ENCODE results near the gene LYST.

LYST gene

DNA sequence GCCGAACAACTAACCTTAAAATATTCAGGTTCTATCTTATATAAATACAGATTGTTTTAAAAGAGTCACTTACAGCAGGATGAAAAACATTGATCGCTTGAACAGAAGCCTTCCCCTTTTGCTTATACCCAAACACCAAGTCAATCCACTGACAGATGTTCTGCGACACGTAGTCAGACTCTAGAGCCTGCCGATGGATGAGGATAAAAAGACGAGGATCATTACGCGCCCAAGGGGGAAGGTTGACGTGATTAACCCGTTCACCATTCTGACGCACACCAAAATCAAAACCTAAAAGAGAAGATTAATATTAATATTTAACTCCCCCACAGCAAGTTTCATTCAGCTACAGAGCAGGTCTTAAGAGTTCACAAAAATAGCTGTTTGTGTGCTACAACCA is 157.7 kb downstream of the LYST start:
- no peak for DNase-seq

DNA sequence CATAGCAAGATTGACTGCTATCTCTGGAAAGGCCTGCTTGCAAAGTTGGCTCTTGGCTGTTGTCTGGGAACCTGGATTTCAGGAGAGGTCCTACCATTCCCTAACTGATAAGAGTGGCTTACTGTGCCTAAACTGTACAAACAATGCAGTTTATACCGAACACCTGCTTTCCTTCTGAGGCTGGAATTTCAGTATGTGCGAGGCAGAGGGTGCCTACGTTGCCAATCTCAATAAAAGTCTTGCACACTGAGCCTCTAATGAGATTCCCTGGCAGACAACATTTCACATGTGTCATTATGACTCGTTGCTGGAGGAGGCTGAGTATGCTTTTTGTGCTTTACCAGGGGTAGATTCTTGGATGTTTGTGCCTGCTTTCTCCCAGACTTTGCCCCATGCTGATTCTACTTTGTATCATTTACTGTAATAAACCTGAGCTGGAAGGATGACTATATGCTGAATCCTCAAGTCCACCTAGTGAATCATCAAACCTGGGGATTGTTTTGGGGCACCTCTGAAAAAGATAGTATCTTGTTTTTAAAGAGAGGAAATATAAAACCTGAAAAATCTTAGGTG is 158.2 kb downstream of the LYST start:
- no peak for DNase-seq

DNA sequence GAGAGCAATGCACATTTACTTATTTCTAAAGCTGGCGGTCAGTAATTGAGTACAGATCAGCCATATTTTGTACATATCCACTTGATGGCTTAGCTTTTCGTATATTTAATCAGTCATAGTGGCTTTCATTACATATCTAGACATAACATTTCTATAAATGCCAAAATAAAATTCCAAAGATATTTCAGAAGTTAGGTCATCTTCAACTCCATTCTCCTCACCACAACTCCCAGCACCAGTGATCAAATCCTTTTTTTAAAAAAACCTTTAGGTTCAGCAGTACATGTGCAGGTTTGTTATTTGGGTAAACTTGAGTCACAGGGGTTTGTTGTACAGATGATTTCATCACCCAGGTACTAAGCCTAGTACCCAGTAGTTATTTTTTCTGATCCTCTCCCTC is 163.2 kb downstream of the LYST start:
- DNase-seq: no peak

DNA sequence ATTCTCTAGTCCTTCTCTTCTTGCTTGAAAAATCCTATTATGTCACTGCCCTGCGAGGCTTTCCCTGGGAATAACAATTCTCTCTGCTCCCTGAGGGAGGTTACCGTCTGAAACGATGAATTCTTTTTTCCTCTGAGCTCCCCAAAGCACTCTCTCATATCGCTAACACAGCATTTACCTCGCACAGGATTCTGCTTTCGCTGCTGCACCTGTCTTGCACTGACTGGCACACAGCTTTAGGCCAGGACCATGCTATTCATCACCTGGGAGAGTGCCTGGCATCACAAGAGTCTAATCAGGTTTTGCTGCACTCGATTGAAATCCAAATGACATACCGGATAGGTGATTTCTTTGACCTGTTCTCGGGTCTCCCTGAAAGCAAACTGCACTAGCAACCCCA is 164.3 kb downstream of the LYST start:
- DNase-seq: no peak

DNA sequence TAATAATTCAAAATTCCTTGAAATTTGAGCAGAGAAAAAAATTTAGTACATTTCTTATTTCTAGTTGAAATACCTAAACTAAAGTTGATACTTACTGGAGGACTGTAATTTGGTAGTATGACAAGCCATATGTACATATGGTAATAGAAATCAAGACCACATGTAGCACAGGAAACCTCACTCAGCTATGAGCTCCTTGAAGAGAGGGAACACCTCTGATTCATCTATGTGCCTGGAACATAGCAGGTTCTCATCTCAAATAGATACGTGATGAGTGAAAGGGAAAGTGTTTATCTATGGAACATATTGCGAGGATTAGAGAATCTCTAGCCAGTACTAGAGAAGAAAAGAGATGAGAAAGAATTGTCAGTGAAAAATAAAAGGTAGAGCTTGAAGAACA is 169.2 kb downstream of the LYST start:
- DNase-seq: no peak

DNA sequence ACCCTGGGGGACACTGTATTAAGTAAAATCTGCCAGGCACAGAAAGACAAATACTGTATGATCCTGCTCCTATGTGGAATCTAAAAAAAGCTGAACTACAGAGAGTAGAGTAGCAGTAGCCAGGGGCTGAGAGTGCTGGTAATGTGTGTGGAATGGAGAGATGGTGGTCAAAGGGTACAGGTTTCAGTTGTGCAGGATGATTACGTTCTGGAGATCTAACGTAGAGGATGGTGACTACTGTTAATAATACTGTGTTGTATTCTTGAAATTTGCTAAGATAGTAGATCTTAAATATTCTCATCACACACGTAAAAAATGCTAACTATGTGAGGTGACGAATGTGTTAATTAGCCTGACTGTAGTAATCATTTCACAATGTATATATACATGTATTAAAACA is 177.3 kb downstream of the LYST start:
- DNase-seq: no peak

DNA sequence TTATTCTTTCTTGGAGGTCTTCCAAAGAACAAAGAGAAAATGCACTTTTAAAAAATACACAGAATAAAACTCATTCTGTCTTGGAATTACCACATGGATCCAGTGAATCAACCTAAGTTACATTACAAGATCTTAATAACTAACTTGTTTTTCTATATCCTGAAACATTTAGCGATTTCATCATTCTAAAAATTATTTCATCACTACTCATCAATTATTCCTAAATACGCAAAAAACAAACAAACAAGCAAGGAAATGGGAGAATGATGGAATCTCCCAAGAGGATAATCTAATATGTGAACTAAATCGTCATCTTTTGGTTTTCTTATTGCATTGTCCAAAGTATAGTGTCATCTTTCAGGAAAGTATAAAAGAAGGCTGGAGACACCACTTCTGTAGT is 178.6 kb downstream of the LYST start:
- no peak for DNase-seq

DNA sequence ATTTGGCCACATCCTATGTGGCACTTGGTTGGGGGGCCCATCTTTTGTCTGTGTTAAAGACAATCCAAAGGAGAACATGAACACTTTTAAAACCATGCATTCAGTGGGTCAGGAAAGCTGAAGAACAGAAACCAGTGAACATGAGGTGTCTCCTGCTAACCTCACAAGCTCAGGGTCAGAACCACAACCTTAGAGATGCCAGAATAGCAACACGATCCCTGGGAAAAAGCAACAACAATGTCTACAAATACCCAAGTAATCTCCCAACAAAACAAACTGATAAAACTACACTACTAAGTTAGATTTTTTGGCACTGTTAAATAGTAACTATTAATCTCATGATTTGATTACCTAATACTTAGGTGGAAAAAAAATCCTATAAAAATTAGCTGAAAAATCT is 183.1 kb downstream of the LYST start:
- no peak for DNase-seq

DNA sequence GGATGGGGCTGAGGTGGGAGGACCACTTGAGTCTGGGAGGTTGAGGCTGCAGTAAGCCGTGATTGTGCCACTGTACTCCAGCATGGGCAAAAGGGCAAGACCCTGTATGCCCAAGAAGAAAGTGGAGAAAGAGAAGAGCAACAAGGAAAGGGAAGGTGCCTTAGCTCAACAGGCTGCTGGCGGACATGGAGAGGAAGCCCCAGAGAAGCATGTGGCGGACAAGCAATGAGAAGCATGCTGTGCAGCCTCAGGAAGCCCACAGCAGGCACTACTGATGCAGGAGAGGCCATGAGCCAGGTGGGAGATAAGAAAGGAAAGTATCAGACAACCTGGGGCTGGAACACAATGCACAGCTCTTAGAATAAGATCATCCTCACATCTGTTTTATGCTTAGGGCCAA is 184.5 kb downstream of the LYST start:
- DNase-seq: no peak

DNA sequence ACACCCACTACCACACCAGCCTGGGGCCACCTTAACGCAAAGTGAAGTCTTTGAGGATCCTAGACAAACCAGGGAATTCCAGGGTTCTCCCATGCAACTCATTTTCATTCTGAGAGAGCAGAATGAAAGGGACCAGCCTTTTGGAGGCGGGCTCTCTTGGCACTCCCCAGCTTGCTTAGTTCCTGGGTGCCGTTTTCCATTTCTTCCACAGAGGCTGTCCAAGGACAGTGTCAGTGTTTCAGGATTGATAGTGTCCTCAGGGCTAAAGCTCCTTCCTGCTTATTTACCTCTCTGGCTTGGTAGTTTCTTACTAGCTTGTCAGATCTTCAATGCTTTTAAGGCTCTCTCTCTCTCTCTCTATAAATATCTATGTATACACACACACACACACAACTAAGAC is 187.1 kb downstream of the LYST start:
- no peak for DNase-seq

DNA sequence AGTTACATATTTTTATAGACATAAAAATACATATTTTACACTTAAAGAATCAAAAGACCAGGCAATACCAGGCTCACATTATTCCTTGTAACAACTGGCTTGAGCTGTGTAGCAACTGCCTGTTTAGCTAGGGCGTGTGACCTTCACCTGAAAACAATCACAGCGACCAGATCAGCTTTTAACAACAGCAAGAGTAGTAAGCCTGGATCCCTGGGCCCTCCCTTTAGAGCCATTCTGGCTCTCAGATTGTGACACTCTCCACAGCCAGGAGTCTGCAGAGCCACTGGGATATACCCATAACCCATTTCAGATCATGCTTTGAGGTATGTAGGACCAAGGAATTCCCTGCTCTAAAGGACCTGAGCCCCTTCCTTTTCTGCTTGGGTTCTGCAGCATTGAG is 187.7 kb downstream of the LYST start:
- DNase-seq: no peak

DNA sequence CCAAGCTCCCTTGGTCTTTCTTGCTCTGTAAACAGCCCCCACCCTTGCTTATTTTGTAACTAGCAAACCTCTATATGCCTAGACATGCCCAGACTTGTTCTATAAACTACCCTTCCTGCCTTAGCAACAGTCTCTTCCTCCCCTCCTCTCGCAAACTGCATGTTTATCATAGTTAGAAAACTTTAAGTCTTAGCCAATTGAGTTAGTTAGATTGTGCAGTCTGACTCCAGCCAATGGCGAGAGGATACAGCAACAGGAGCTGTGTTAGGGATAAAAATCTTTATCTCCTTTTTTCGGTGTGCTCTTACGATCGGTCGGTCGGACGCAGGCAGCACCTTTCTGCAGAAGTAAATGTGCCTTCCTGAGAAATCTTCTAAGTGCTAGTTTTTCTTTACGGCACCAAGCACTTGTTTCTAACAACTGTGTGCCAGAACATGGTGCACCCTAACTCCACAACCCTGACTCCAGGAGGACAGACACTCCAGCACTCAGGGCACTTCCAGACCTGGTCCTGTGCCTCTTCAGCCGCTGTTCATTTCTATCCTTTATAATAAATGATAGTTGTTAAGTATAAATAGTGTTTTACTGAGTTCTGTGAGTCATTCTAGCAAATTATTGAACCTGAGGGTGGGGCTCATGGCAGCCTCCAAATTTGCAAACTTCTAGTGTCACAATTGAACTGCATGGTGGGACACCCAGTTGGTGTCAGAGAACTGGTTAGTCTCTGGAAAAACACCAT is 191.4 kb downstream of the LYST start:
- DNase-seq: no peak

DNA sequence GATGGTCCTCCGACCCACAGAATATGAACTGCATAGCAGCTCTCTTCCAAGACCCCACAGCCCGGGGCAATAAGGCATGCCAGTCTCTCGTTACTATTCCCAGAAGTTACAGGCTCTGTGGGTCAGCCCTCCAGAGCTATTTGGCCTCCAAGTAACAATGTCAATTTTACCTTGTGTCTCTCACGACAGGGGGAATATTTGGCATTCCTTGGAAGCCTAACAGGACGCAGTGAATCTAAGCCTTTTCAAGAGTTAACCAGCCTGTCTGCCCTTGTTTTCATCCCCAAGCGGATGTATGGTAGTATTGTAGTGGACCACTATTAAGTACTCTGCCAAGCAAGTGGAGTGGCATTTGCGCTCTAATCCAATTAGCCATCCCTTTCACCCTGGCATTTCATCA is 192.7 kb downstream of the LYST start:
- no peak for DNase-seq

DNA sequence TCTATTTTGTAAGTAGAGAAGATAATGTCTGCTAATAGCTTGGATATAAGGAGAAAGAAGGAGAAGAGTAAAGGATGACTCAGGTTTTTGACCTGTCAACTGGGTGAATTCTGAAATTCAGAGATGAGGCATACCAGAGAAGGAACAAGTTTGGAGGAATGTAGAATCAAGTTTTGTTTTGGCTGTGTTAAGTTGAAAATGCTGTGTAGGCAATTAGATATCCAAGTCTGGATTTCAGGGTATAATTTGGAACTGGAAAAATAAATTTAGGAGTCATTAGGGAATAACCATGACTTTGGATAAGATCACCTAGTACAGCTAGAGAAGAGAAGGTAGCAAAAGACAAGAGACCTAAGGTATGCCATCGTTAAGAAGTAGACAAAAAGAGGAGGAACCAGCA is 194.7 kb downstream of the LYST start:
- DNase-seq: no peak

DNA sequence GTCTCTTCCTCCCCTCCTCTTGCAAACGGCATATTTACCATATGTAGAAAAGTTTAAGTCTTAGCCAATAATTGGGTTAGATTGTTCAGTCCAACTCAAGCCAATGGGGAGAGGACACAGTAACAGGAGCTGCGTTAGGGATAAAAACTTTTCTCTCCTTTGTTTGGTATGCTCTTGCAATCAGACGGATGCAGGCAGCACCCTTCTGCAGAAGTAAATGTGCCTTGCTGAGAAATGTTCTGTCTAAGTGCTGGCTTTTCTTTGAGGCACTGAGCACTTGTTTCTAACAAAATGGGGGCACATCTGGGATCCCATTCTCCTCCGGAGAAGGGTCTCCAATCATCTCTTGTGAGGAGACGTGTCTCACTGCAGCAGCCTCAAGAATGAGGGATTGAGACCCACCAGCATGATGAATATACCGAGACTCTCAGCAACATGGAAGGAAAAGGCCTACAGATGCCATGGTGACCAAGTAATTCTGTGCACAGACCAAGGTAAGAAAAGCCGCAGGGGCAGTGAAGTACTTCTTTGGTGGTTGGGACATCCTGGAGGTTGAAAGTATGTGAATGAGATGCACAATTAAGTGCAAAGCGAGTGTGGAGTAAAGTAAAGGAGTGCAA is 196.4 kb downstream of the LYST start:
- DNase-seq: no peak

DNA sequence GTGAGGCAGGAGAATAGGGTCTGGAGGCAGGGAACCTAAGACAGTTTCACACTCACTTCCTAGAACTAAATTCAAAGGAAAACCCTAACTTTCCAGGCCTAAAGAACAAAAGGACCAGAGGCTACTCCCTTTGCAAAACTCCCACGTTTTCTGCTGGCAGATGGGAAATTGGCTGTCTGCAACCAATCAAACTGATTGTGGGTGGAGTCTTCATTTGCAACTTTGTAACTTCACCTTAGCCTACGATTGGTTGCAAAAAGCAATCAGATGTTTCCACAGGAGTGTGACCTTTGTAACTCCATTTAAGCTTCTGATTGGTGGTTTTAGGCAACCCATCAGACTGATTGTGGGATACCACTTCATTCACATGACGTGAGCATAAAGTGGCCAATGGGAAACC is 197.4 kb downstream of the LYST start:
- no peak for DNase-seq

DNA sequence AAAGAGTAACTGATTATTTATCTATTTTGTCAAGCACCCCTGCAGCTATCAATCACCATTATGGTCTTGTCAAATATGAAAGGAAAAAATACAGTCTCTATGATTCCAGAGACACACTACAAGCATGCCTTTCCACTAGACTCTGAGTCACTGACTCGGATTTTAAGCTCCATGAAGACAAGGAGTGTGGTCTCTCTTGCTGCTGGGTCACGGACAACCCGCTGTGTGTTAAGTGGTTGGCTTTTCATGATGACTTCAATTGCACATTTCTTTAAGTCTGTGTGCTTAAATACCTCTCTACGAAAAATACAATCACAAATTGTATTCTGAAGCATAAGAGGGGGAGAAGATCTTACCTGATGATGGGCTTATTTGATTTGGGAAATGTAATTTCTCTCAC is 203.1 kb downstream of the LYST start:
- DNase-seq: no peak

DNA sequence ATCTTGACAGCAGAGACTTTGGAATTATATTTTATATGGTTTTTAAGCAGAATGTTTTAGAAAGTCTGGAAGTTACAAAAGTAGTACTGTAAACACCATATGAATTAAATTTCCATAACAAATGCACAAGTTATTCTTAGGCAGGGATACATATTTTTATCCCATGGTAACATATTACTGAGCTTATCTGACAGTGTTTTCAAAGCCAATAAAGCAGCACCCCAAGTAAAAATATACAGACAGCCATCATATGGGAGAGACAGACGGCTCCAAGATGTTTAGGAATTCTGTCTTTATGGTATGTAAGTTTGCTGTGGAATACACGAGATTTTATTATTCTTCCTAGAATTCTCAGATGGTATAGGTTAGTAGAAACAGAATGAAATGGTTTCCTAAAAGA is 205.1 kb downstream of the LYST start:
- no peak for DNase-seq

DNA sequence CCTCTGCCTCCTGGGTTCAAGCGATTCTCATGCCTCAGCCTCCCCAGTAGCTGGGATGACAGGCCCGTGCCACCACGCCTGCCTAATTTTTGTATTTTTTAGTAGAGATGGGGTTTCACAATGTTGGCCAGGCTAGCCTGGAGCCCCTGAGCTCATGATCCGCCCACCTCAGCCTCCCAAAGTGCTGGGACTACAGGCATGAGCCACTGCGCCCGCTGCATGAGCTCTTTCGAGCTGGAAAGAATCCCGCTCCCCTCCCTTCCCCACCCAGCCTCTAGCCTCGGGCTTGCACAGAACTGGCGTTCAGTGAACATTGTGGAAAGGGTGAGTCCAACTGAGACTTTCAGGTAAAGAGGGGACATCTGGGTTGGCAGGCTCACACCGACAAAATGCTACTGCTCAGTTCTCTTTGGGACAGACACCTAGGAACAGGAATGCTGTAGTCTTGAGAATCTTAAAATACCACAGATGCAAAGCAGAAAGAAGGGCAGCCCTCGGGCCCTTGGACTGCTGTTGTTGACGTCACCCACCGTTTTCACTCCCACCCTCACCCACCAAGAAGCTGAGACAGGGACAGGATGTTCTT is 207.4 kb downstream of the LYST start:
- DNase-seq: no peak

DNA sequence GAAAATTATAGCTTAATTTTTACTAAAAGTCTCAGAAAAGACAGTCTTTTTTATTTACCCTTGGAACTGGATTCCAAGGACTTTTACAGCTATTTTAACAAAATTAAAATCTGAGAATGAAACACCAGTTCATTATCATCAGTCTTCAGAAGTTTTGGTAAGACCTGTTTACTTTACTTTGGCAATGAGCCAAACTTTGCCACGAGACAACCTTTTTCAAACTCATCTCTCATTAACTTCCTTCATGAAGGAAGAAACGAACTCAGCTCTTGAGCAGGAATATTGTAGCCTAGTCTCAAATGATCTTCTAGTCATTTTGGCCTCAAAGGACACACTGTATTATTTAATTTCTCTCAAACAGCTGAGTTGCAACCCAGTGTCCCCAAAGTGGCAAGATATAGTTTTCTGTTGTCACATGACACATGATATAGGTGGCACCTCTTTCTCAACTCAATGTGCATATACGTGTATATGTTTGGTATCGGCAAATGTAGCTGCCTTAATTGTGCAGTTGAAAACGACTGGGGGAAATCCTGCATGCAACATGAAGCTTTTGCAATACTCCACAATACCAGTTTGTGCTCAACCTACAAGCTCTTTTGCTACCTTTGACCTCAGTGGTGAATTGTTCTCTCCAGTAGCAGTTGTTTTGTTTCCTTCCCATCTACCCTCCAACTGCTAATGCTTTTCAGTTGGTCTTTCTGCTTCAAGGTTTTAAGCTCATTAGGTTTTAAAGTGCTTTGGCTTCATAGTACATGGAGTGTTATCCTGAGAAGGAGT is 208.8 kb downstream of the LYST start:
- no peak for DNase-seq

DNA sequence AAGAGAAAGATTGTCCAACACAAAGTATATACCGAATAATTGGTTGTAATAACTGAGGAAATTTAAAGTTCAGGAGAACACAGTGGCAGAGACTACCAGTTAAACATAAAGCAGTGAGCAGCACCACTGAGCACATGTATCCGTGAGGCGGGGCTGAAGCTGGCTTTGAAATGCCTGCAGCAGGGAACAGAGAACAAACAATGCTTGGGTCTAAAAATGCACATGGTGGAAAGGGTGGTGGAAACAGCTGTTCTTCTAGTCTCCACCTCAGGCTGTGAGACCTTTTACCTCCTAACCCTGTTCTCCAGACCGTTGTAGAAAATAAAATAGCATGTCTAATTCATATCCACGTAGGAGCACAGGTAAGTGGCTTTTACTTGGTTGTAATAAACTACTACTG is 209.4 kb downstream of the LYST start:
- no peak for DNase-seq

DNA sequence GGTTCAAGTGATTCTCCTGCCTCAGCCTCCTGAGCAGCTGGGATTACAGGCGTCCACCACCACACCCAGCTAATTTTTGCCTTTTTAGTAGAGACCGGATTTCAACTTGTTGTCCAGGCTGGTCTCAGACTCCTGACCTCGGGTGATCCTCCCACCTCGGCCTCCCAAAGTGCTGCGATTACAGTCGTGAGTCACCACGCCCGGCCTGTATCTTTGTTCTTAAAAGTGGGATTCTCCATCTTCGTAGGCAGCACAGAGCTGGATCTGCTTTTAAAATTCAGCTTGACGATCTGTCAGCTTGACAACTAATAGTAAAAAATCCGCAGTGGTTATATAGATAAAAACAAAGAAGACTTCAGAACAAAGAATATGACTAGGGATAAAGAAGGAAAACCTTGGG is 214.3 kb downstream of the LYST start:
- DNase-seq: no peak

DNA sequence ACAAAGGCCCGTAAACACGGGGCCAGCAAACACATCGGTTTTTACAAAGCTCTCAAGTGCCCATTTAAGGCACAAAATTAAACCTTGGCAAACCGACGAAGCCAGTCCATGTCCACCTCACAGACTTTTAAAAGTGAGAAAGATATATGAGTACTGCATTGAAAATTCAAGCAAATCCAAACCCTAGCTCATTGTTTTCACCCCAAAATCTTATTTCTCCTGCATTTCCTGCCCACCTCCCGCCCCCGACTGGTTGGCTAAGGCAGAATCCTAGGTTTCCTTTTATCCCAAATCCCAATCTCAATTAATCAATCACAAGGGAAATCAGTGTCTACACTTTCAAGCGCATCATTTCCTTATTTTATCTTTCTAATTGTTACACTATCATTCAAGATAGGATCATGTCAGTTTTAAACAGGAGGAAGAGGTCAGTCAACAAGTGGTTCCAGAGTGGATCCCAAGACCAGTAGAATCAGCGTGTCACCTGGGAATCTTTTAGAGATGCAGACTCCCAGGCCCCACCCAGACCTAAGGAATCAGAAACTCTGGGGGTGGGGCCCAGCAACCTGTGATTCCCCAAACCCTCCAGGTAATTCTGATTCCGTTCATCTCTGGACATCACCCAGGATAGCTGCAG is 215.4 kb downstream of the LYST start:
- no peak for DNase-seq

Data from NCI-H187 (cell line).